IMR-90 (cell line): Measurements from ENCODE around the gene CYP2W1.

Experiments used
- BHLHE40 ChIP-seq: fragments of 150-350 bp; IDR thresholded peaks from 2 replicates; pipeline ENCODE4 v1.6.1; 2016; ENCODE audit warnings: mild to moderate bottlenecking, low read depth, low read length
- CEBPB ChIP-seq: IDR thresholded peaks from 2 replicates; pipeline ENCODE4 v1.6.1; 2012; ENCODE audit warnings: low read depth, low read length, improper control_type of control experiment
- CTCF ChIP-seq: conservative IDR thresholded peaks from 2 replicates; pipeline ENCODE4 v1.5.1; 2012; ENCODE audit warnings: mild to moderate bottlenecking, low read depth, low read length, improper control_type of control experiment
- ELK1 ChIP-seq: fragments of 150-350 bp; IDR thresholded peaks from 2 replicates; pipeline ENCODE4 v1.6.1; 2016; ENCODE audit warnings: low read depth, mild to moderate bottlenecking, low read length, moderate library complexity, borderline replicate concordance
- FOS ChIP-seq: fragments of 150-350 bp; IDR thresholded peaks from 2 replicates; pipeline ENCODE4 v1.6.1; 2016; ENCODE audit warnings: low read depth, low read length
- MAFK ChIP-seq: IDR thresholded peaks from 2 replicates; pipeline ENCODE4 v1.6.1; 2012; ENCODE audit warnings: low read depth, low read length, improper control_type of control experiment
- MAZ ChIP-seq: IDR thresholded peaks from 2 replicates; pipeline ENCODE4 v1.6.1; 2012; ENCODE audit warnings: low read depth, mild to moderate bottlenecking, low read length, improper control_type of control experiment, moderate library complexity, borderline replicate concordance
- MXI1 ChIP-seq: IDR thresholded peaks from 2 replicates; pipeline ENCODE4 v1.6.1; 2012; ENCODE audit warnings: low read depth, mild to moderate bottlenecking, low read length, moderate library complexity, borderline replicate concordance
- NFE2L2 ChIP-seq: fragments of 150-350 bp; IDR thresholded peaks from 2 replicates; pipeline ENCODE4 v1.6.1; 2016; ENCODE audit warnings: low read depth, mild to moderate bottlenecking, low read length
- POLR2A ChIP-seq: IDR thresholded peaks from 2 replicates; pipeline ENCODE4 v1.6.1; 2012; ENCODE audit warnings: mild to moderate bottlenecking, low read depth, low read length
- RAD21 ChIP-seq: IDR thresholded peaks from 2 replicates; pipeline ENCODE4 v1.6.1; 2012; ENCODE audit warnings: low read length, improper control_type of control experiment
- RCOR1 ChIP-seq: IDR thresholded peaks from 2 replicates; pipeline ENCODE4 v1.6.1; 2012; ENCODE audit warnings: mild to moderate bottlenecking, low read length, improper control_type of control experiment; ENCODE audit not compliant: insufficient replicate concordance
- SMC3 ChIP-seq: fragments of 150-350 bp; IDR thresholded peaks from 2 replicates; pipeline ENCODE4 v1.6.1; 2016; ENCODE audit warnings: low read depth, mild to moderate bottlenecking, antibody characterized with exemption, low read length, moderate library complexity
- TF ChIP-seq, protein P1 (sequence below): fragments of 150-350 bp; IDR thresholded peaks from 2 replicates; pipeline ENCODE4 v1.6.1; 2017; ENCODE audit warnings: mild to moderate bottlenecking, antibody characterized with exemption, low read length, low read depth

- TF ChIP-seq CTCF (no peak), POLR2A (no peak), BHLHE40 (no peak), ELK1 (no peak), MAFK (no peak), CEBPB (no peak), RAD21 (no peak), NFE2L2 (no peak), FOS (no peak), SMC3 (no peak), MAZ (no peak), MXI1 (no peak), RCOR1 (no peak)
- TF ChIP-seq, protein P1, sequence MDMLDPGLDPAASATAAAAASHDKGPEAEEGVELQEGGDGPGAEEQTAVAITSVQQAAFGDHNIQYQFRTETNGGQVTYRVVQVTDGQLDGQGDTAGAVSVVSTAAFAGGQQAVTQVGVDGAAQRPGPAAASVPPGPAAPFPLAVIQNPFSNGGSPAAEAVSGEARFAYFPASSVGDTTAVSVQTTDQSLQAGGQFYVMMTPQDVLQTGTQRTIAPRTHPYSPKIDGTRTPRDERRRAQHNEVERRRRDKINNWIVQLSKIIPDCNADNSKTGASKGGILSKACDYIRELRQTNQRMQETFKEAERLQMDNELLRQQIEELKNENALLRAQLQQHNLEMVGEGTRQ: no peak
Observed at GRCh38 chr7:995571-995970, 12.6 kb downstream of the CYP2W1 start.
